Right renal pelvis (tissue), 4 donors: Measurements from ENCODE around the gene GABARAP. TPM values are rescaled to one million over a fixed set of nuclear protein-coding genes. Genes with fewer than 3 reads are reported as not detected.

Experiments
- DNase-seq, 4 donors: peaks; one replicate each; pipeline ENCODE4 v3.0.0-alpha.2; 2013; ENCODE audit warnings: low read depth in 4 of 4, low spot score in 3 of 4, missing footprints in 1 of 4
- polyA plus RNA-seq, 4 donors: library from polyadenylated mRNA; unstranded; fragments of 120-200 nt; gene quantifications; one replicate each; pipeline ENCODE4 v1.2.1, GENCODE V29; 2013; ENCODE audit not compliant: insufficient read length in 4 of 4

The GABARAP gene
- polyA plus RNA-seq, 4 donors: 389 to 496 (median 451) TPM

DNA sequence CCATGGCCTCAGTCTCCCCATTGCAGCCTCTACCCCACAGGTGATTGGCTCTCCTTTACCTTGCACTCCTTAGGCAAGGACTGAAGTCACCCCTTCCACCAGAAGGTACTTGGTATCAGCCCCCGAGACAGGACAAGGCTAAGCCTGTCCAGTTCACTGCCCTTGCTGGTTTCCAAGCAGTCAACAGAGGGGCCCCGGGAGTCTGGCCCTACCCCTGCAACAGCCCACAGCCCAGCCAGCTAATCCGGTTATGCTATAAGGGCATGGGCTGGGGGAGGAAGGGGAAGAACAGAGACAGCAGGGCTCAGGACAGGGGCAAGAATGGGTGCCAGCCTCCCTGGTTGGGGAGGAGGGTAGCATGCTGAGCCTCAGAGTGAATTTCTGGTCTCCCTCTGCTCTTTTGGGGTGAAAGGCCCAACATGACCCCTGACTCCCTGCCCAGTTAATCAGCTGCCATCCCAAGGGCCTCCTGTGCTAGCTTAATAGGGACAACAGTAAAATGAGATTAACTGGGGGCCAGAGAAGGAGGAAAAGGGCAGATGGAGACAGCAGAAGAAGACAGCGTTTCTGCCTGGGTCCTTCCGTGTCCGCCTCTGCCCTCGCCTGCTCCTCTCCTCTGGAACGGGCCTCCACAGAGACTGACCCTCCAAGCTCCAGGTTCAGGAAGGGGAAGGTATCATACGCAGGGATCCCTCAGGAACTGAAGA lies 33.3 kb downstream of the GABARAP start:
- DNase-seq: no peak

DNA sequence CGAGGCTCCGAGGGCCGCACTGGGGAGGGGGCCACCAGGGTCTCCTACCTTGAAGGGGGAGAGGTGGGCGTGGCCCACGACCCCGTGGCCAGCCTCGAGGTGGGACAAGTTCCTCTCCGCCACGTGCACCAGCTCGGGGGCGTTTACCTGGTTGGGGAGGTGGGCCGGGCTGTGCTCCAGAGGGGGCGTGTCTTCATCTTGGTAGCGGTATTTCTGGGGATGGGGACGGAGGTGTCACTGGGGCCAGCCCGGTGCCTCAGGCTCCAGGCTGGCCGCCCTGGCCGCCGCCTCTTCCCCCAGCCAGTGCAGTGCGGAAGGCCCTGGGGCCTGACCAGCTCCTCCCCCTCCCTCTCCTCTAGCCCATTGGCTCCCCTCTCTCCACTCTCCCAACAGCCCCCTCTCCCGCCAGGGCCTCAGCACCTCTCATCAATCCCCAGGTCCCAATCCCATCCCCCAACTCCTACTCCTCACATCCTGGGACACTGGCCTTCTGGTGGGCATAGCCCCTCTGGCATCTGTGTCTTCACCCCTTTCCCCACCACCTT lies 34.1 kb downstream of the GABARAP start:
- no peak for DNase-seq

DNA sequence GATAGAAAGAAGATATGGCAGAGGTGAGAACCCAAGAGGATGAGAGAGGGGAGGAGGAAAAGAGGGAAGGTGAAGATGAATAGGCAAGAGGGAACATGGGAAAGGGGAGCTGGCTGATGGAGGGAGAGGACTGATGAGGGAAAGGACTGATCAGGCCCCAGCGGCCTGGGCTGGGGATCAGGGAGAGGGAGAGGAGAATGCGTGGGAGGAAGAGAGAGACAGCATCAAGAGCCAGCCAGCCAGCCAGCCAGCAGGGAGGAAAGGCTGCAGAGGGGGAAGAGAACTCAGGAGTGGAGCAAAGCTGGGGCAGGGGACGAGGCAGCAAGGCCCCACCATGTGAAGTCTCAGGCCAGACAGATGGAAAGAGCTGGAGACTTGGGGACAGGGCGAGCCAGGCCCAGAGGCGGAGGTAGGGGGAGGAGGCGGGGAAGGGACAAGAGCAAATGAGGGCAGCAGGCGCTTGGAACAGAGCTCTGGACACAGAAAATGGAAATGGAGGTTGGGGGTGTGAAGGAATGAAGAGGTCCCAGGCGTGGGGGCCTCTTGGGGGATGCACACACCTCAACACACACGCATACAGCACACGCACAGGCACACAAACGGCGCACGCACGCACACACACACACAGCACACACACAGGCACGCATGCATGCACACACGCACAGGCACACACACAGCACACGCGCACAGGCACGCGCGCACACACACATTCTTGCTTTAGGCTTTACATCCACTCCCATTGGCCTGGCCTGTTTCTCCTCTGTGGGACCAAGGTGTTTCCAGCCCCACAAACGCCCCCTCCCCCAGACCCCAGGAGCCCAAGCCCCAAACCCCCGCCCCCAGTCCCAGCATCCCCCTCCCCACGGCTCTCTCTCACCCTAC lies 34.9 kb downstream of the GABARAP start:
- no peak for DNase-seq

DNA sequence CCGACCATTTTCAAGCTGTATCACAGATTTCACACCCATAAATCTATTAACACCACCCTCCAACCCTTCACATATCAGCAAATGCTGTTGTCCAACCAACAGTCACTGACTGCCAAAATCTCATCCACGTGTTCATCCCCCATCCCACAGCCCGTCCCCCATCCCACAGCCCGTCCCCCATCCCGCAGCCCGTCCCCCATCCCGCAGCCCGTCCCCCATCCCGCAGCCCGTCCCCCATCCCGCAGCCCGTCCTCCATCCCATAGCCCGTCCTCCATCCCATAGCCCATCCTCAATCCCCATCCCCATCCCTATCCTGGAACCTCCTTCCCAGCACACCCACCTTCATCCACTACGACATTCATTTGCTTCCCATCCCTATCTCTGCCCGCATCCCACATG lies 36.7 kb downstream of the GABARAP start:
- DNase-seq: no peak

DNA sequence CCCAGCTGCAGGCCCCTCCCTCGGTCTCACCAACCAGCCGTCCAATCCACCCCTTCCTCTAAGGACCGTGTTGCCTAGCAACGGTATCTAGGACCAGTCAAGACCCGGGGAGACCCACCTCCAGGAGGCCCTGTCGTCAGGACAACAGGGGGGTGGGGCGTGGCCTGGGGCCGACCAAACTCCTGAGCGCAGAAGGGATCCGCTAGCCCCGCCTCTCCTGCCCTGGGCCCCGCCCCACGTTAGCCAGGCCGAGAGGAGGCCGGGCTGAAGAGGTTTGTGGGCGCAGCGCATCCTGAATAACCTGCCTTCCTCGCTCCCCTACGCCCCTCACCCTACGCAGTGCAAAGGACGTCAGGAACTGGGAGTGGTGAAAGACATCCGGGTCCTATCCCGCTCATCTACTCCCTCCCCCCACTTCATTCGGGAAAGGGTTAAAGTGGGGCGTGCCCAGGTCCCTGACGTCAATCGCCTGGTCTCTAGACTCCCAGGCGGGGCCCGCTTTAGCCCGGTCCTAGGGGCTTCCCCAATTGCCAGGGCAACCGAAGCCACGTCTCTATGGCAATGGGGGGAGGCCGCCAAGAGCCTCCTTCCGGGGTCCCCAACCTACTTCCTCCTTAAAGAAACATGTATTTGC lies 37.3 kb downstream of the GABARAP start:
- DNase-seq: peak in 3 of 4 donors; percentile 70 to 81 (median 73)

DNA sequence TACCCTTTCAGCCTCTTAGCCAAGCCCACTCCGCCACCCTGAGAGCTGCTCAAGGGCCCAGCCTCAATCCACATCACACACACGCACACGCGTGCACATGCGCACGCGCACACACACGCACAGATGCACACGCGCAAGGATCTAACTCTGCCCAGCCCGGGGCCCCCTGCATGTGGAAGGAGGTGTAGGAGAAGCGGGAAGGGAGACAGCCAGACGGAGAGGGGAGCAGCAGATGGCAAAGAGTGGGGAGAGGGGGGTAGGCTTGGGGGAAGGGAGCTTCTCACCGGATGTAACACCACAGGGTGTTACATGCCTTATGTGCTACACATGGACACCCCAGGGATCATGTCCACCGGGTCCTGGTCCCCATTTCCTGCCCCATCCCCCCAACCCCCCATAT lies 37.9 kb downstream of the GABARAP start:
- no peak for DNase-seq

DNA sequence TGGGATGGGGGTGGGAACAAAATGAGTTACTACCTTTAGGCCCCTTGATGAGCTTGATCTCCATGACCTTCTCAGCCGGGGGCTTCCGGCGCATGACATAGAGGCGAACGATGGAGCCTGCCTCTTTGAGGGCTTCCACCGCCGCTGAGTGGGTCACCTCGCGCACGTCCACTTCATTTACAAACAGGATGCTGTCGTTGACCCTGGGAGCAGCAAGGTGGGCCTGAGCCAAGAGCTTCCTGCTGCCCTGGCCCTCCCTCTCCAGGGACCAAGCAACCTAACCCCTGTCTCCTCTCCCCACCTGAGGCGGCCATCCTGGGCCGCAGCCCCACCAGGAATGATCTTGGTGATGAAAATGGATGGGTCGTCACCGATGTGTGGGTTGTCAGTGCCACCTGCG lies 38.9 kb downstream of the GABARAP start:
- no peak for DNase-seq

DNA sequence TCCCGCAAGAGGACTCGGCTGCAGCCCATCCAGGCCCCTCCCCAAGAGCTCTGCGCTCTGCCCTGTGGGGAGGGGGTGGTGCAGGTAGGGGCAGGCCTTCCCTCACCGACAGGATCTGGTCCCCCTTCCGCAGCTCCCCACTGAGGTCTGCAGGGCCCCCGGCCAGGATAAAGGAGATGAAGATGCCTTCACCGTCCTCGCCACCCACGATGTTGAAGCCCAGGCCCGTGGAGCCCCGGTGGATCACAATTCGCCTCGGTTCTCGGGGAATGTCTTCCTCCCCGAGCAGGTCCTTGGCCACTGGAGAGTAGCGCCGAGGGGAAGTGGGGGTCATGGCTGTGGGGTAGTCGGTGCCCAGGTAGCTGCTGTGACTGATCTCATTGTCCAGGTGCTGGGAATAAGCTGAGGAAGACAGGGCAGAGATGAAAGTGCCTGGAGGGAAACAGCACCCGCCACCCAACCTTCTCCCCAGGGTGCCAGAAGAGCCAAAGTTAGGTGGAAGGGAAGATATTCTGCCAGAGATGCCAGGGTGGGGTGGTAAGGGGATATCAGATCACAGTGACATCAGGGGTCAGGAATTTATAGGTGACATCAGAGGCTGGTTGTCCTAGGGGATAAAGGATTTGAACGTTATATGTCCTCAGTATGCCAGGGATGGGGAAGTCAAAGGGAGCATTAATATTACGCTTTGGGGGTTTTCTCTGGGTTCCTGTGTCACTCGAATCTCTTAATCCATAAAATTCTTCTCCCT lies 45.4 kb downstream of the GABARAP start:
- DNase-seq: no peak

DNA sequence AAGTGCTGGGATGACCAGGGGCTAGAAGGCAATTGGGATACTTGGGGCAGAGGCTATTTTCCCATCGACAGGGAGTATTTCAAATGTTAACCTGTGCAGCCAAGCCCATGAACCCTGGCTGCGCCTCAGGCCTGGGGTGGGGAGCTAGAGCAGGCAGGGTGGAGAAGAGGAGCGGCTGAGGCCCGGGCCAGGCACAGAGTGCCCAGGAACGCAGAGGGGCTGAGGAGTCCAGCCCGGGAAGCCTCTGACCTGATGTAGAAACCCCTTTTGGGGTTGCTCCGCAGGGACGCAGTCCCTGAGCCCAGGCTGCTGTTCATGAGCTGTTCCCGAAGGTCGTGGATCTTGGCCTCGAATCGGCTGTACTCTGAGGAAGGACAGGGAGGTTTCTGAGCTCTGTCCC lies 46.3 kb downstream of the GABARAP start:
- DNase-seq: no peak

DNA sequence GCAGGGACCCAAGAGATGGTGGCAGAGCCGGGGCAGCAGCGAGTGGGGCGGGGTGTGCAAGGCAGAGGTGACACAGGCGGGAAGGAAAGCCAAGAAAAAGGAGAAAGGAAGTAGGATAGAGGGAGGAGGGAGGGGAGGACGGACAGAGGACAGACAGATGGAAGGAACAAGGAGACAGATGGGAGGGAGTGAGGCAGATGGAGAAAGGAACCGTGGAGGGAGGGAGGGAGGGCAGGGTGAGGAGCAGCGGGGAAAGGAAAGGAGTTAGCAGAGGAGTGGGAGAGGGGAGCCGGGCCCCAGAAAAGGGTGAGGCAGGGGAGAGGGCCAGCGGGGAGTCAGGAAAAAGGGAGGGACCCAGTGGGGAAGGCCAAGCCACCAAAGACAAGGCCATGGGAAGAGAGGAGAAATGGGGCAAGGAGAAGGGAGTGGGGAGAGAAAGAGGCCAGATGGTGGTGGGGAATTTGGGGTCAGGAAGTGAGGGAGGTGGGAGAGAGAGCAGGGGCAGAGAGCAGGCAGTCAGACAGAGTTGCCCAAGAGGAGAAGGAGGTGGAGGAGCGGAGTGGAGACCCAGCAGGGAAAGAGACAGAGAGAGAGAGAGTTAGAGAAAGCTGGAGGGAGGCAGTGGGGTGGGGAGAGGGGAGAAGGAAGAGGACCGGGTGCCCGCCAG lies 49.8 kb downstream of the GABARAP start:
- DNase-seq: no peak

DNA sequence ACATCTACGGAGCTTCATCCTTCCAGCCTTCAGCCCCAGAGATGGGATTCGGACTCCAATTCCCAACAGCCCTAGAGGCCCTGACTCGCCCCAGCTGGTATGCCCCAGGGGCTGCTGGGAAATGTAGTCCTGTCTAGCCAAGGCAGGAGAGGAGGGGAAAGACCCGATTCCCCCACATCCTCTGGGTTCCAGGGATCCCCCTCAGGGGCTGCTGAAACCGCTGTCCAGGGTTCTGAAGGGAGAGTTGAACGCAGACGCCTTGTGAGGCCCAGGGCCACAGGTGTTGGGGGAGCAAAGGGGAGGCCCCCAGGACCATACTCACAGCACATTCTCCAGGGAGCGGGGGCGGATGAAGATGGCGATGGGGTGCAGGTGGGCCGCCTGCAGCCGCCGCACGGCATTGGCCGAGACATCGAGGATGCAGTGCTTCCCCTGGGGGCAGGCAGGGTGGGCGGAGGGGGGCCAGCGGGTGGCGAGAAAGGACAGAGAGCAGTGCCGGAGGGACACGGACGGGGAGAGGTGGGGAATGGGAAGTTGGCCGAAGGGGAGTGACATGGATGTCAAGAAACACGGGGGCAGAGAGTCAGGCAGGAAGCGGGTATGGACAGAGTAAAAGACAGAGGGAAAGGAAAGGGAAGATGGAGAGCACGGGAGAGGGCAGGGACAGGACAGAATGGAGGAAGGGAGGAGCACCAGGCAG lies 50.5 kb downstream of the GABARAP start:
- no peak for DNase-seq

DNA sequence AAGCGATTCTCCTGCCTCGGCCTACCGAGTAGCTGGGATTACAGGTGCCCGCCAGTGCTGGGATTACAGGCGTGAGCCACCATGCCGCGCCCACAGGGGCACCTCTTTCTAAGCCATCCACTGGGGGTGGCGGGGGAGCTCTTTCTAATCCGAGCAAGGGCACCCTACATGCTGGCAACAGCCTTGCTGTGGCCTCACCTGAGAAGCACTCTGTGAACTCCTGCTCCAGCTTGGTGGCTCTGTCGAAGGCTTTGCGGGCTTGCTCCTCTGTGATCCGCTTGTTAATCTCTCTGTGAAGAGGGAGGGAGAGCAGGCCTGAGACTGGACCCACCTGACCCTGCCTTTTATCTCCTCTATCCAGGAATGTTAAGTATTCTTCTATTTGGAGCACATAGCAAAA lies 51.2 kb downstream of the GABARAP start:
- no peak for DNase-seq

DNA sequence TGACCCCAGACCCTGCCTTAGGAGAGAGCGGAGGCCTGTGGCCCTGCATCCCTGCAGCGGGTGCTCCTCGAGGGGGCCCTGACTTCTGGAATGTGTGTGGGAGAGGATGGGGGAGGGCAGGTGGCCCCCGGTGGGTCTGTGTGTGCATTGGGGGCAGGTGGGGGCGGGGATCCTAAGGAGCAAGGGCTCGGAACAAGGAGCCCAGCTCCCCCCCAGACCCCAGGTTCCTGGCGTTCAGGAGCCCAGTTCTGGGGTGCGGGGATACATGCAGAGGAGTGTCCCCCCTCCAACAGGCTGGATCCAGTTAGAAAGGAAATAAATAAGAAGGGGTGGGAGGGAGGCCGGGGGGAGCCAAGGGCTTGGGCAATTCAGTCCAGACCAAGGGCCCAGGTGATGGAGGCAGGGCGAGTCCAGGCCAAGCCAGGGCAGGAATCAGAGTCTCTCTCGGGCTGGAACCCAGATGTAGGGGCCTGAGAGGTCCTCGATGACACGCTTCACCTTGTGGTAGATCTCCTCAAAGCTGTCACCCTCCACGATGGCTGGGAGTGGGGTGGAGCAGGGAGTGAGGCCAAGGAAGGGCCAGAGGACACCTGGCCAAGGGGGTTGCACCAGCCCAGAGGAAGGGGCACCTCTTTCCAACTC lies 51.9 kb downstream of the GABARAP start:
- DNase-seq: no peak

Other genes with a start within 250 kb of the GABARAP start
- 1 to 10 TPM; 1.2 to 3.3 (median 2.1) TPM for gene ALOX12, start 246.4 kb downstream of the GABARAP start, polyA plus RNA-seq
- gene RNASEK, start 229.8 kb downstream of the GABARAP start, polyA plus RNA-seq: 100 to 1,000 TPM; 174 to 227 (median 189) TPM
- gene BCL6B, start 219.4 kb downstream of the GABARAP start, polyA plus RNA-seq: 10 to 100 TPM; 25.7 to 30.7 (median 28.3) TPM
- gene SLC16A13, start 206.4 kb downstream of the GABARAP start, polyA plus RNA-seq: 1 to 10 TPM; 2.7 to 4.8 (median 3.9) TPM
- gene SLC16A11, start 198.4 kb downstream of the GABARAP start, polyA plus RNA-seq: under 1 TPM; 0.41 to 0.67 (median 0.59) TPM
- gene CLEC10A, start 162.2 kb downstream of the GABARAP start, polyA plus RNA-seq: 1 to 10 TPM; 1.3 to 1.9 (median 1.4) TPM
- gene ASGR2, start 127.6 kb downstream of the GABARAP start, polyA plus RNA-seq: 1 to 10 TPM in 3 of 4 donors, under 1 TPM in 1; 0.91 to 2.5 (median 1.7) TPM
- gene ASGR1, start 63.1 kb downstream of the GABARAP start, polyA plus RNA-seq: 1 to 10 TPM; 4.6 to 8.1 (median 5.2) TPM
- gene DLG4, start 22.6 kb downstream of the GABARAP start, polyA plus RNA-seq: 10 to 100 TPM; 30.3 to 40.3 (median 32.9) TPM
- gene ACADVL, start 22.5 kb downstream of the GABARAP start, polyA plus RNA-seq: 100 to 1,000 TPM; 421 to 519 (median 462) TPM
- 10 to 100 TPM; 49.9 to 65.1 (median 50.9) TPM for gene DVL2, start 7.9 kb downstream of the GABARAP start, polyA plus RNA-seq
- gene PHF23, start 3.0 kb downstream of the GABARAP start, polyA plus RNA-seq: 10 to 100 TPM; 57.4 to 66.4 (median 60.9) TPM
- 100 to 1,000 TPM; 147 to 167 (median 159) TPM for gene CTDNEP1, start 9.3 kb upstream of the GABARAP start, polyA plus RNA-seq
- 10 to 100 TPM; 40.3 to 55.8 (median 50.5) TPM for gene ELP5, start 9.8 kb upstream of the GABARAP start, polyA plus RNA-seq
- gene CLDN7, start 20.0 kb upstream of the GABARAP start, polyA plus RNA-seq: 10 to 100 TPM; 45.0 to 66.0 (median 51.8) TPM
- 1 to 10 TPM; 1.8 to 2.9 (median 2.5) TPM for gene SLC2A4, start 39.3 kb upstream of the GABARAP start, polyA plus RNA-seq
- 1 to 10 TPM; 2.9 to 4.2 (median 3.4) TPM for gene YBX2, start 52.2 kb upstream of the GABARAP start, polyA plus RNA-seq
- 100 to 1,000 TPM; 297 to 355 (median 333) TPM for gene EIF5A, start 65.2 kb upstream of the GABARAP start, polyA plus RNA-seq
- gene GPS2, start 72.9 kb upstream of the GABARAP start, polyA plus RNA-seq: 100 to 1,000 TPM in 2 of 4 donors, 10 to 100 TPM in 2; 86.3 to 106 (median 99.6) TPM
- 10 to 100 TPM; 28.3 to 33.3 (median 30.7) TPM for gene NEURL4, start 86.9 kb upstream of the GABARAP start, polyA plus RNA-seq
- gene ACAP1, start 94.1 kb upstream of the GABARAP start, polyA plus RNA-seq: 1 to 10 TPM; 5.7 to 9.1 (median 6.0) TPM
- gene KCTD11, start 109.7 kb upstream of the GABARAP start, polyA plus RNA-seq: 10 to 100 TPM; 12.4 to 13.6 (median 12.9) TPM
- not detected for gene TMEM95, start 112.7 kb upstream of the GABARAP start, polyA plus RNA-seq
- gene TNK1, start 138.6 kb upstream of the GABARAP start, polyA plus RNA-seq: 1 to 10 TPM; 3.2 to 7.2 (median 4.5) TPM
- gene PLSCR3, start 152.1 kb upstream of the GABARAP start, polyA plus RNA-seq: 10 to 100 TPM; 30.5 to 46.3 (median 38.1) TPM
- gene TMEM256, start 161.6 kb upstream of the GABARAP start, polyA plus RNA-seq: 100 to 1,000 TPM in 1 of 4 donors, 10 to 100 TPM in 3; 78.9 to 105 (median 86.2) TPM
- gene NLGN2, start 165.4 kb upstream of the GABARAP start, polyA plus RNA-seq: 10 to 100 TPM; 22.8 to 32.6 (median 24.9) TPM
- under 1 TPM in 1 of 4 donors, not detected in 3; 0.09 TPM for gene SPEM1, start 177.9 kb upstream of the GABARAP start, polyA plus RNA-seq
- gene SPEM2, start 183.2 kb upstream of the GABARAP start, polyA plus RNA-seq: under 1 TPM in 2 of 4 donors, not detected in 2; 0.12 TPM
- gene SPEM3, start 186.4 kb upstream of the GABARAP start, polyA plus RNA-seq: not detected
- 1 to 10 TPM; 3.6 to 5.6 (median 4.3) TPM for gene TMEM102, start 193.0 kb upstream of the GABARAP start, polyA plus RNA-seq
- gene FGF11, start 197.1 kb upstream of the GABARAP start, polyA plus RNA-seq: 1 to 10 TPM; 6.0 to 8.6 (median 7.8) TPM
- gene CHRNB1, start 202.6 kb upstream of the GABARAP start, polyA plus RNA-seq: 10 to 100 TPM; 10.1 to 11.7 (median 11.3) TPM
- gene ZBTB4, start 237.2 kb upstream of the GABARAP start, polyA plus RNA-seq: 10 to 100 TPM; 38.6 to 47.4 (median 44.3) TPM
- under 1 TPM in 3 of 4 donors, not detected in 1; 0.16 to 0.22 (median 0.21) TPM for gene SLC35G6, start 239.0 kb upstream of the GABARAP start, polyA plus RNA-seq
- gene POLR2A, start 241.9 kb upstream of the GABARAP start, polyA plus RNA-seq: 100 to 1,000 TPM; 117 to 158 (median 121) TPM